GM10248 (cell line): ENCODE results near the gene SLC22A23.

Source experiments
- CTCF ChIA-PET: fragments of 300-600 bp; sonication (Branson Sonifier 250); formaldehyde crosslinking; extraction: SDS; loops from one replicate; lab custom pipeline; 2021; ENCODE audit warnings: antibody characterized with exemption; lab: Yijun Ruan, JAX
- POLR2A ChIA-PET: fragments of 350-650 bp; sonication (Branson Sonifier 250); formaldehyde crosslinking; extraction: SDS; loops from one replicate; lab custom pipeline; 2020; ENCODE audit warnings: antibody characterized with exemption; lab: Yijun Ruan, JAX
- DNase-seq: peaks from one replicate; pipeline ENCODE4 v3.0.0; 2012; ENCODE audit errors: extremely low spot score
- TF ChIP-seq, protein P1 (sequence below): IDR thresholded peaks from 2 replicates; pipeline ENCODE4 v1.5.1; 2012; ENCODE audit warnings: mild to moderate bottlenecking, low read depth; ENCODE audit errors: extremely low read depth, missing control alignments, control extremely low read depth

SLC22A23 gene

DNA sequence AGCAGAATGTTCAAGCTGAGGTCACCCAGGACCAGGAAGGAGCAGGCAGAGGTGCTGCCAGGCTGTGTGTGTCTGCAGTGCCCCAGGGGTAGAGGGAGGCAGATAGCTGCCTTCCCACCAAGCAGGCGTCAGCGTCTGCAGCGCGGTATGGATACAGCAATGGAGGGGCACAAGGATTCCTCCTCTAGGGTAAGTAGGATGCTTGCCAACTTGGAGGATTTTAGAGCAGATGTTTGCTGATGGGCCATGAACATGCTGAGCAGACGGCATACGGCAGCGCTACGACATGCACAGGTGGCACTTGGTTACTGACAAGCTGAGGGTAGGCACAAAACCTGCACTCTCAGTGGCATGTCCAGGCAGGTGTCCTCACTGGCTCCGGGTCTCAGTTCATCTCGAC, 150.0 kb downstream of the SLC22A23 start:
- ChIA-PET CTCF (no interaction called here), POLR2A (no interaction called here)
- TF ChIP-seq, protein P1, sequence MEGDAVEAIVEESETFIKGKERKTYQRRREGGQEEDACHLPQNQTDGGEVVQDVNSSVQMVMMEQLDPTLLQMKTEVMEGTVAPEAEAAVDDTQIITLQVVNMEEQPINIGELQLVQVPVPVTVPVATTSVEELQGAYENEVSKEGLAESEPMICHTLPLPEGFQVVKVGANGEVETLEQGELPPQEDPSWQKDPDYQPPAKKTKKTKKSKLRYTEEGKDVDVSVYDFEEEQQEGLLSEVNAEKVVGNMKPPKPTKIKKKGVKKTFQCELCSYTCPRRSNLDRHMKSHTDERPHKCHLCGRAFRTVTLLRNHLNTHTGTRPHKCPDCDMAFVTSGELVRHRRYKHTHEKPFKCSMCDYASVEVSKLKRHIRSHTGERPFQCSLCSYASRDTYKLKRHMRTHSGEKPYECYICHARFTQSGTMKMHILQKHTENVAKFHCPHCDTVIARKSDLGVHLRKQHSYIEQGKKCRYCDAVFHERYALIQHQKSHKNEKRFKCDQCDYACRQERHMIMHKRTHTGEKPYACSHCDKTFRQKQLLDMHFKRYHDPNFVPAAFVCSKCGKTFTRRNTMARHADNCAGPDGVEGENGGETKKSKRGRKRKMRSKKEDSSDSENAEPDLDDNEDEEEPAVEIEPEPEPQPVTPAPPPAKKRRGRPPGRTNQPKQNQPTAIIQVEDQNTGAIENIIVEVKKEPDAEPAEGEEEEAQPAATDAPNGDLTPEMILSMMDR = no peak
- DNase-seq = no peak

DNA sequence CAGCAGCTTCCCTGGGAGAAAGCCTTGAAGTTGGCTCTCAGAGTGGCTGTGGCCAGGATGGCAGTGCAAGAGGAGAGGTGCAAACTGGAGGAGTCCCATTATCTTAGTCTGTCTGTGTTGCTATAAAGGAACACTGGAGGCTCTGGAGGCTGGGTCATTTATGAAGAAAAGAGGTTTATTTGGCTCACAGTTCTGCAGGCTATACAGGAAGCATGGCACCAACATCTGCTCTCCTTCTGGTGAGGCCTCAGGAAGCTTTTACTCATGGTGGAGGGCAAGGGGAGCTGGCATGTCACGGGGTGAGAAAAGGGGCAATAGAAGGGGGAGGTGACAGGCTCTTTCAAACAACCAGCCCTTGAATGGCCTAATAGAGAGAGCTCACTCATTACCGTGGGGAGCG, 151.0 kb downstream of the SLC22A23 start:
- POLR2A ChIA-PET = no interaction called here
- TF ChIP-seq, protein P1 = no peak
- no peak for DNase-seq
- CTCF ChIA-PET = interaction anchor here (1.4 to 1.8 kb wide), 2 partner anchors 9 to 11 kb away, joined by 4 to 6 read pairs; no protein-coding TSS in a partner anchor

DNA sequence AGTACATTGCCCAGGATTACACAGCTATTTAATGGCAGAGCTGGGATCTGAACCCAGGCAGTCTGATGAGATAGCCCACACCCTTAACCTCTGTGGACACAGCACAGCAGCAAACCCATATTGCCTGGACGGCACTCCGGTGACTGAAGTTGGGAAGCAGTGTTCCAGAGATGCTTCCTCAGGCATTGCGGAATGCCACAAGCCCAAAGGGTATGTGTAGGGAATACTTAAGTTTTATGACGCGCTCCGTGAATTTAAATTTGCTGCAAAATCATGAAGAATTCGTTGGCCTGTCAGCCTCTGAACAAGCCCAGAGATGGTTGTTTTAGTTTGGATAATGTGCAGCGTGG, 151.7 kb downstream of the SLC22A23 start:
- ChIA-PET POLR2A (no interaction called here), CTCF (interaction anchor here (1.3 to 1.8 kb wide), 3 partner anchors 9 to 427 kb away, joined by 3 to 6 read pairs (median 4); no protein-coding TSS in a partner anchor)
- TF ChIP-seq, protein P1 = no peak

DNA sequence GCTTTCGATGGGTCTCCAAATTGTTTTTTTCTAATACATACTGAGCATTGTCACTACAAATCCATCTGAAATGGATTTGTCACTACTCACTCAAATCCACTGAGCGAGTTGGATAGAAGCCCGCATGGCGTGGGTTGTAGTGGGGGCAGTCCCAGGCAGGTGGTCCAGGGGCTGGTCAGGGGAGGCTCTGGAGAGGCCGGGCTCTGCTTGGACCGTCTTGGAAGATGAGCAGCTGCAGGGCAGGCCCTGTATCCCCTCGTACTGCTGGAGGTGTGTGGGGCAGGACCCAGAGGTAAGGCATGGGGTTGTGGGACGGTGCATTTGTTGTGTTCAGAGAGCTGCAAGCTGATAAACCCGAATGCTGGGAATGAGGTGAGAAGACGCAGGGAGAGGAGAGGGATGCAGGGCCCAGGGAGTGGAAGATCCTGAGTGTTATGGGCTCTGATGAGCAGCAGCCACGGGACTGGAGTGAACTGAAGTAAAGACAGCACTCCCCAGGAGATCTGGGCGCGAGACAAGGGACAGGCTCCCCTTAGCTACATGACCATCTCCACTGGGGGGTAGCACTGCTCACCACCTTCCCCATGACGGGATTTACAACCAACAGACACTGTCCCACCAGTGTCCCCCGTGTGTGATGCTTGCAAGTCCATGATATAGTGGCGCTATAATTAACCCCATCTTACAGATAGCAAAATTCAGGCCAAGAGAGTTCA, 152.2 kb downstream of the SLC22A23 start:
- ChIA-PET POLR2A (no interaction called here), CTCF (interaction anchor here (1.3 to 1.8 kb wide), 2 partner anchors 9 to 428 kb away, joined by 3 to 6 read pairs; no protein-coding TSS in a partner anchor)
- TF ChIP-seq, protein P1 = no peak
- DNase-seq = no peak

More for the DNA sequence above, 151.7 kb downstream of the SLC22A23 start:
- no peak for DNase-seq

DNA sequence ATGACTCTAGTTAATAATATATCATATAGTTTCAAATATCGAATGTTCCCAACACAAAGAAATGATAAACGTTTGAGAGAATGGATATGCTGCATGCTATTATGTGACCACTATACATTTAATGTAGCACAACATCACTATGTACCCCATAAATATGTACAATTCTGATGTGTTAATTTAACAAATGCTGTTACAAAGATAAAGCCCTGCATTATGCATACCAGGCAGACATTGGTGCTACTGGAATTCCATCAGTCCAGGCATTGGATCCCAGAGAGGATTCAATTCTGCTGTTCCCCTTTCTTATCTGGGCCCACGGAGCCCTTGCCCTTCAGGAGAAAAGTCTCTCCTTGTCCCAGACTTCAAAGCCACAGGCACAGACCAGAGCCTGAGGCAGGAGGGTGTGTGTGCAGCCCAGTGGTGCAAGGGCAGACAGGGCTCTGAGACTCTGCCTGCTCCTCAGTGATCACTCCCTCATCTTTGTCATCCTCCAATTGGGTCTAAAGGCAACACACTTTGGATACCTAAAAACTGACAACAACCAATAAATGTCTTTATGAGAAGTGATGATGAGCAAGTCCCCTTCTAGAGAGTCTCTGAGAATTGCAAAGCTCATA, 152.9 kb downstream of the SLC22A23 start:
- no peak for DNase-seq
- CTCF ChIA-PET = interaction anchor here (1.3 kb wide), 1 partner anchor 429 kb away, joined by 3 read pairs; no protein-coding TSS in a partner anchor
- POLR2A ChIA-PET = no interaction called here
- TF ChIP-seq, protein P1 = no peak

DNA sequence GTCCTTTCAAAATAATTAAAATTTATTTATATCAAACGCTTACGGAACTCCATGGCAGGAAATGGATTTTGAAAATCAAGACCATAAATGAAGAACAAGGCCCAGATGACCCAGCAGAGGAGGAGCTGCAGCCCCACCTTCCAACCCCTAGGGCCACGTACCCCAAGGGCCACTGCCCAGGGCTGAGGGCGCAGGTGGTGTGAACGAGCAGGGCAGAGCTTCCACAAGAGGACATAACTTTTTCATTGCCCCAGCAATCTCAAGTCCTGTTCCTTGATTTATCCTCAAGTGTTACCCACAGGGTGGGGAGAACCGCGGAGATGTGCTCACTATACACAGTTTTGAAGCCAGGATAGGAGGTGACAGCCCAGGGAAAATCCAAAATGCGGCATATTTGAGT, 155.3 kb downstream of the SLC22A23 start:
- ChIA-PET CTCF (no interaction called here), POLR2A (no interaction called here)
- TF ChIP-seq, protein P1 = no peak
- no peak for DNase-seq
